ENCODE data around the gene FAM241B.

Gene FAM241B

DNA sequence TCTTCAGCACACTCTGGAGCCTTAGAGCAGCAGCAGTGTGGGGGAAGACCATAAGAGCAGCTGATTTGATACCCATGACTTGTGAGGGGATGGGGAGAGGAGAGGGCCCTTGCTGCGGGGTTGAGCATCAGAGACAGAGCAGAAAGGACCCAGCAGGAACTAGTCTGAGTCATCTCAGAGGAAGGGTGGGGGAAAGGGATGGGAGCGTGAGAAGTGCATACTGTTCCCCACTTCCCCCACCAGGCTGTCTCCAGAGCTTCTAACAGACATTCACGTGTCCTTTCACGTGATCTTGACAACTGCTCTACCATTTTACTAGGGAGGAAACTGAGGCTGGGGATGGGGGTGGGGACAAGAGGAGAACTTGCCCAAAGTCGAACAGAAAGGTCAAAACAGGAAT is 38.7 kb downstream of the FAM241B start:
- DNase-seq, result no peak

DNA sequence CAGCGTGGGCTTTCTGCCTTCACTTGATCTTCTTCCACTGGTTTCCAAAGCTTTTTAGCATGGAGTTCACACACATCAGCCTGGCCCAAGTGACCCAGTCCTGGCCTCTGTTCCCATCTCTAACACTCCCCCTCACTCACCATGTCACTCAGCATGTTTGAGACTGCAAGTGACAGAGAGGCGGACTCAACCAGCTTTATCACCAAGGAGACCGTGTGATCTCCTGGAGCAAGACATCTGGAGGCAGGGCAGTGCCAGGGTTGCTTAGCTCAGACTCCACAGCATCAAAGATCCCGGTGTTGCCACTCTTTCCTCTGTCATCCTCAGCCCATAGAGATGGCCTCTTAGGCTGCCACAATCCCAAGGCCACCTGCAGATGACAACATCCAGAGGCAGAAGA is 39.4 kb downstream of the FAM241B start:
- DNase-seq, result no peak

DNA sequence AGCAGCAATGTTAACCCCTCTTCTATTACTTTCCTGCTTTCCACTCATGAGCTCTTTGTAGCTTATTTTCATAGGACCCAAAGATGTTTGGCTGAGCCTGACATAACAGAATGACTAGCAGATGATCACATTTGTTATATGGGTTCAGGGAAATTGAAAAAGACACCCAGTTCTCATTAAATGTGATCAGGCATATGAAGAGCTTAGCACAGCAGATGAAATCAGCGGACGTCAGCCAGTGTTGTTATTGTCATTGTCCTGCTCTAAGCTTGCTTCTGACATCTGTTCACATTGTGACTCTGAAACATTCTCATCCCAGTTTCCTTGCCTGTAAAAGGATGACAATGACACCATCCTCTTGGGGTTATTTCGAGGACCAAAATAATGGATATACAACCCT is 43.5 kb downstream of the FAM241B start:
- no peak for DNase-seq

DNA sequence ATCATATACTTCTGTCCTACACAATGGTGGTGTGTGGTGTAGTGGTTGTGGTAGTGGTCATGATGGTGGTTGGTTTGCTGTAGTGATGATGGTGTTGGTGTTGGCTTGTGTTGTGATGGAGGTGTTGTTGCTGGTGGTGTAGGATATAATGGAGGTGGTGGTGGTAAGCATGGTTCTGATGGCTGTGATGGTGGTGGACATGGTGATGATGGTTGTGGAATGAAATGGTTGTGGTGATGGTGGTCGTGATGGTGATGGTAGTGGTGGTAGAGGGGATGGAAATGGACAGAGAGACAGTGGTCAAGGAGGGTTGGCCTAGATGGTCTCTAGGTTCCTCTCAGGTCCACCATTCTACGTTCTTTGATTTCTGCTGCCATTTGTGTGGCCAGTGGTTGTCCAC is 44.7 kb downstream of the FAM241B start:
- no peak for DNase-seq

- DNase-seq, result no peak
Measured at GRCh38 chr10:69676301-69676700, 46.3 kb downstream of the FAM241B start.

- DNase-seq, result no peak
Measured at GRCh38 chr10:69677985-69678654, 48.1 kb downstream of the FAM241B start.

DNA sequence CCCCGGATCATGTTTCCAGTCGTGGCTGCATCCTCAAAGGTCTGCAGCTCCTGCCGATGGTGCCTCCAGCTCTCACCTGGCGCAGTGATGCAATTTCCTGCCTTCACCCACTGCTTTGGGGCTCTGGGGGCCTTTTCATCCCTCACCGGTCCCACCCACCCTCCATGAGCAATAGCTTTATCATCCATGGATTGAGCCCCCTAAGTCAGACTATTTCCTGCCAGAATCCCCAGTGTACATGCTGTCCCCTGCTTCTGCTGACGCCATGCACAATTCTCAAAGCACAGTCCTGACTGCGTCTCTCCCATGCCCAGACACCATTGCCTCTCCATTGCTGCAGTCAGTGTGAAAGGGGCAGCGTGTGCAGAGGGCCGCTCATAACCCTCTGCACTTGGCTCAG is 49.7 kb downstream of the FAM241B start:
- DNase-seq, result no peak

DNA sequence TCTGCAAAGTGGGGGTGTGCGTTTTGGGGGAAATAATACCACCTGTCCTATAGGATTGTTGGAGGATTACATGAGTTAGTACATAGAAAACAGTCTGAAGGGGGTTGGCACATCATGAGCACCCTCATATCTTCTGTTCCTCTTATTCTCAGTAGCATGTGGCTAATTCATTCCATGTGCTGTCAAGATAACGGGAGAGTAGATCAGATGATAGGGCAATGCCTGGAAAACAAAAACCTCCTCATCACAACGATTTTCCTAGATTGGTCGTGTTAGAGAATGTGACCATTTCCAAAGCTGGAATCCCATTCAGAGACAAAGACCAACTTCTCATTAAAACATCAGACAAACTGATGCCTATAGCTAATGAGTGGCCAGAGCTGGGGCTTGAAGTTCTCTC is 50.6 kb downstream of the FAM241B start:
- no peak for DNase-seq

DNA sequence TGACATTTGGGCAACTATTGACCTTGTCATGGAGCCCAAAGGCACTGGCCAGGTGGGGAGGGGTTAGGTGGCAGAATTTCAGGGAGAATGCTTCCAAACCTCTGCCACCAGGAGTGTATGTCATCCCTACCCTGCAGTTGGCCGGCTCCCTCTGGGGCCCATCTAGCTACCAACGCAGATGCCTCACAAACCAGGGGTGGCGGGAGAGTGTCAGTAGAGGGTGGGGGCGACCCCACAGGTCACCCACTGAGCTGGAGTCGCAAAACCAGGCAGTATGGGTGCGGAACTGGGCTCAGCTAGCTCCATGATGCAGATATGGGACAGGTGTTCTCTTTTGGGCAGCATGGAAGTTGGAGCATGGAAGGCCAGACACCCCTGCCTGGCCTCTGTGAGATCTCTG is 51.4 kb downstream of the FAM241B start:
- no peak for DNase-seq

- no peak for DNase-seq
Measured at GRCh38 chr10:69682955-69683474, 53.0 kb downstream of the FAM241B start.

All from CD4-positive, alpha-beta T cell treated with Interleukin-12 subunit alpha and Interleukin-12 subunit beta, for 1 hour (primary cell).